Measurements from ENCODE around the gene SLC6A11. TPM values are rescaled to one million over a fixed set of nuclear protein-coding genes. Genes with fewer than 3 reads are reported as not detected.
A peak's percentile ranks its signal among the peaks of the same experiment; 100 is the strongest.

SLC6A11 gene
- total RNA-seq, 6 donors from 2014 or later: 0.07 TPM; not detected in 5

- DNase-seq (no peak), ATAC-seq (ENCODE audit: low FRiP score in 2 of 2) (peak; percentile 7 to 20)
- no peaks in the 10 kb centered on the region for H3K9me3 ChIP-seq
- no peak overlapping the region for H3K4me3 ChIP-seq
- WGBS, 2 donors: 72 to 76% methylated on average over 14 to 19 of the region's 19 CpGs
- H3K27me3 ChIP-seq: no peaks in the 10 kb centered on the region
- TF ChIP-seq EP300 (IDR thresholded peaks at IDR 0.05) (no peak), CTCF (IDR thresholded peaks at IDR 0.05) (no peak), POLR2AphosphoS5 (IDR thresholded peaks at IDR 0.05) (no peak), POLR2A (IDR thresholded peaks at IDR 0.05) (no peak)
- H3K27ac ChIP-seq: no peak overlapping the region
- no peaks in the 10 kb centered on the region for H3K36me3 ChIP-seq
- no peaks in the 10 kb centered on the region for H3K4me1 ChIP-seq
These were observed 117.9 kb downstream of the SLC6A11 start for GRCh38 chr3:10933805-10934481.

GRCh38 chr3:10935028-10935427 lies 119.0 kb downstream of the SLC6A11 start:
- WGBS, 2 donors: 90 to 91% methylated on average over 10 to 12 of the region's 12 CpGs
- no peak for DNase-seq

DNA sequence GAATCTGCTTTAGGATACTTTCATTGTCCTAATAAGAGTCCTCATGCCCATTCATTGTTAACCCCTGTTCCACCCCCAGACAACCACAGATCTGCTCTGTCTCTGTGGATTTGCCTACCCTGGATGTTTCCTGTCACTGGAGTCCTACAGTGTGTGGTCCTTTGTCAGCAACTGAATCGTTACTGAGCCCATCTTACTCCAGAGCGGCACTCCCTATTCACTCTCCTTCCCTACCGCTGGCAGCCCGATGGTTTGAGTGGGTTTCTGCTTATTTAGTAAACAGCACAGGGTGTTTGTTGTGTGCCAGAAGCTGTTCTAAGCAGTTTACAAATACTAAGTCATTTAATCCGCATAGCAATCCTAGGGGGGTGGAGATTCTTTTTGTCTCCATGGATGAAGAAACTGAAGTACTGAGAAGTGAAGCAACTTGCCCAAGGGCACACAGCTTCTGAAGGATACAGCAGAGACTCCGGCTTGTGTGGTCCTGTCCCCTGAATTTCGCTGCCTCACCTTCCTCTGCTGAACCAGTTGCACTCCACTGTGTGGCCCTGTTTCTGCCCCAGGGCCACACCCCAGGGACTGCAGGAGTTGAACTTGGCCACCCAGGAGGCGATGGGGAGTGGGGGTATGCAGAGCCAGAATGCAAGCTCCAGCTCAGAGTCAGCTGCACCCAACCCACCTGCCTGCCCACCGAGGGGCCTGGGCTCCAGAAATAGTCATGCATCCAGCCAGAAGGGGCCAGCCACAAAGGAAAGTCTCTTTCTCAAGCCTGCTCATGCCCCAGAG lies 120.0 kb downstream of the SLC6A11 start:
- Histone ChIP-seq H3K4me1 (no peaks in the 10 kb centered on the region), H3K36me3 (no peaks in the 10 kb centered on the region), H3K9me3 (no peaks in the 10 kb centered on the region), H3K4me3 (no peak overlapping the region), H3K27ac (no peak overlapping the region), H3K27me3 (no peaks in the 10 kb centered on the region)
- DNase-seq (no peak), ATAC-seq (ENCODE audit: low FRiP score in 2 of 2) (no peak)
- TF ChIP-seq POLR2A (IDR thresholded peaks at IDR 0.05) (no peak), CTCF (IDR thresholded peaks at IDR 0.05) (no peak), POLR2AphosphoS5 (IDR thresholded peaks at IDR 0.05) (no peak), EP300 (IDR thresholded peaks at IDR 0.05) (no peak)
- WGBS, 2 donors: 76 to 82% methylated on average over 7 to 8 of the region's 9 CpGs

More at GRCh38 chr3:10935028-10935427, 119.0 kb downstream of the SLC6A11 start:
- Histone ChIP-seq H3K4me3 (no peak overlapping the region), H3K4me1 (no peaks in the 10 kb centered on the region), H3K36me3 (no peaks in the 10 kb centered on the region), H3K27ac (no peak overlapping the region), H3K27me3 (no peaks in the 10 kb centered on the region), H3K9me3 (no peaks in the 10 kb centered on the region)
- no peak for ATAC-seq (ENCODE audit: low FRiP score in 2 of 2)
- TF ChIP-seq EP300 (IDR thresholded peaks at IDR 0.05) (no peak), POLR2A (IDR thresholded peaks at IDR 0.05) (no peak), CTCF (IDR thresholded peaks at IDR 0.05) (no peak), POLR2AphosphoS5 (IDR thresholded peaks at IDR 0.05) (no peak)

DNA sequence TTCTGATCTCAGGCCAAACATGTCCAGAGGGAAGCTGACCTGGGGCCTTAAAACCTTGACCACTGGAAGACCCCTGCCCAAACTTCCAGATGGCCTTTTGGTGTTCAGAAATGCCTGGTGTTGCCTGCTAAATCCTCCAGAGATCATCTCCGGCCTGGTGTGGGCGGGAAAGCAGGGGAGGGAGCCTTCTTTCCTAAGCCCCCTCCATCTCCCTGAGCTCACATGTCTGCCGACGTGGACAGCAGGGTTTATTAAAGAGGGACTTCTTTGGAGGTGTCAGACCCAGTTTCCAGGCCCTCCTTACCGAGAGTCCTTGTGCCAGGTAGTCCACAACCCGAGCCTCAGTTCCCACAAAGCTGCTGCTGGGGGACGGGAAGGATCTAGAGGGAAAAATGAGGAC lies 120.7 kb downstream of the SLC6A11 start:
- TF ChIP-seq POLR2AphosphoS5 (IDR thresholded peaks at IDR 0.05) (no peak), EP300 (IDR thresholded peaks at IDR 0.05) (no peak), CTCF (IDR thresholded peaks at IDR 0.05) (no peak), POLR2A (IDR thresholded peaks at IDR 0.05) (no peak)
- 82 to 85% methylated on average over 5 to 7 of the region's 7 CpGs for WGBS, 2 donors
- H3K9me3 ChIP-seq: no peaks in the 10 kb centered on the region
- H3K4me3 ChIP-seq: no peak overlapping the region
- H3K4me1 ChIP-seq: no peaks in the 10 kb centered on the region
- H3K36me3 ChIP-seq: no peaks in the 10 kb centered on the region
- H3K27ac ChIP-seq: no peak overlapping the region
- ATAC-seq (ENCODE audit: low FRiP score in 2 of 2) (no peak), DNase-seq (no peak)
- H3K27me3 ChIP-seq: no peaks in the 10 kb centered on the region

All from upper lobe of left lung (tissue), 6 donors.